WTC11 (cell line): ENCODE measurements around the gene XIRP2. TPM values are rescaled to one million over a fixed set of nuclear protein-coding genes. Genes with fewer than 3 reads are reported as not detected.
A peak's percentile ranks its signal among the peaks of the same experiment; 100 is the strongest.

Experiments used
- ATAC-seq: fragments of 200-7000 bp; cut with Tn5 transposase; 2 replicates; pipeline ENCODE4 v1.10.0; 2021; ENCODE audit warnings: mild to moderate bottlenecking, moderate library complexity
- CTCF ChIA-PET: fragments of 300-600 bp; sonication (Branson Sonifier 250); formaldehyde crosslinking; loops from one replicate; lab custom pipeline; 2021; ENCODE audit warnings: antibody characterized with exemption; lab: Charles Lee
- POLR2A ChIA-PET: fragments of 350-600 bp; sonication (Branson Sonifier 250); formaldehyde crosslinking; loops from one replicate; lab custom pipeline; 2021; ENCODE audit warnings: antibody characterized with exemption; lab: Charles Lee
- DNase-seq: peaks from one replicate; pipeline ENCODE4 v3.0.0; 2021; ENCODE audit warnings: low spot score
- H3K27ac Mint-ChIP-seq: 2 replicates; pipeline ENCODE4 v1.8.0; 2021; ENCODE audit warnings: mixed read lengths
- H3K27me3 Mint-ChIP-seq: 2 replicates; pipeline ENCODE4 v1.8.0; 2021; ENCODE audit warnings: low read depth, mild to moderate bottlenecking, moderate library complexity, mixed read lengths
- H3K36me3 Mint-ChIP-seq: 2 replicates; pipeline ENCODE4 v1.8.0; 2021; ENCODE audit warnings: mixed read lengths
- H3K4me1 Mint-ChIP-seq: 2 replicates; pipeline ENCODE4 v1.8.0; 2022; ENCODE audit warnings: mixed read lengths
- H3K4me3 Mint-ChIP-seq: 2 replicates; pipeline ENCODE4 v1.8.0; 2021; ENCODE audit warnings: mild to moderate bottlenecking, moderate library complexity, mixed read lengths
- H3K9me3 Mint-ChIP-seq: 2 replicates; pipeline ENCODE4 v1.8.0; 2021; ENCODE audit warnings: mixed read lengths
- ATF1 ChIP-seq: sonication (generic); formaldehyde crosslinking; IDR thresholded peaks from 2 replicates; pipeline ENCODE4 v1.8.1; 2023; ENCODE audit warnings: mild to moderate bottlenecking, moderate library complexity, missing genetic modification reagents
- ATF2 ChIP-seq: sonication (generic); formaldehyde crosslinking; IDR thresholded peaks from 2 replicates; pipeline ENCODE4 v1.8.1; 2022; ENCODE audit warnings: low read depth, missing genetic modification reagents, borderline replicate concordance
- CREB1 ChIP-seq: sonication (generic); formaldehyde crosslinking; IDR thresholded peaks from 2 replicates; pipeline ENCODE4 v1.8.0; 2023; ENCODE audit warnings: mild to moderate bottlenecking, missing genetic modification reagents
- CREM ChIP-seq: sonication (generic); formaldehyde crosslinking; IDR thresholded peaks from 2 replicates; pipeline ENCODE4 v1.8.1; 2022; ENCODE audit warnings: mild to moderate bottlenecking, missing genetic modification reagents, moderate library complexity
- FOXK1 ChIP-seq: sonication (generic); formaldehyde crosslinking; IDR thresholded peaks from 2 replicates; pipeline ENCODE4 v1.8.0; 2022; ENCODE audit warnings: mild to moderate bottlenecking, moderate library complexity, missing genetic modification reagents
- IRF2 ChIP-seq: sonication (generic); formaldehyde crosslinking; IDR thresholded peaks from 2 replicates; pipeline ENCODE4 v1.8.0; 2022; ENCODE audit warnings: low read depth, missing genetic modification reagents, borderline replicate concordance
- JAZF1 ChIP-seq: fragments of 250-450 bp; sonication (Bioruptor Pico); IDR thresholded peaks from 2 replicates; pipeline ENCODE4 v1.9.0; 2021; ENCODE audit warnings: moderate library complexity, mild to moderate bottlenecking, inconsistent platforms
- JUN ChIP-seq: sonication (generic); formaldehyde crosslinking; IDR thresholded peaks from 2 replicates; pipeline ENCODE4 v1.8.0; 2023; ENCODE audit warnings: mild to moderate bottlenecking, missing genetic modification reagents
- KAT7 ChIP-seq: sonication (generic); formaldehyde crosslinking; IDR thresholded peaks from 2 replicates; pipeline ENCODE4 v1.8.1; 2023; ENCODE audit warnings: missing genetic modification reagents, mild to moderate bottlenecking, borderline replicate concordance
- MYBL2 ChIP-seq: sonication (generic); formaldehyde crosslinking; IDR thresholded peaks from 2 replicates; pipeline ENCODE4 v1.8.1; 2023; ENCODE audit warnings: mild to moderate bottlenecking, moderate library complexity, missing genetic modification reagents
- RELA ChIP-seq: sonication (generic); formaldehyde crosslinking; IDR thresholded peaks from 2 replicates; pipeline ENCODE4 v1.8.1; 2022; ENCODE audit warnings: missing genetic modification reagents, mild to moderate bottlenecking, borderline replicate concordance
- SMAD3 ChIP-seq: sonication (generic); formaldehyde crosslinking; IDR thresholded peaks from 2 replicates; pipeline ENCODE4 v1.8.0; 2022; ENCODE audit warnings: missing genetic modification reagents, mild to moderate bottlenecking, borderline replicate concordance
- SMAD4 ChIP-seq: sonication (generic); formaldehyde crosslinking; IDR thresholded peaks from 2 replicates; pipeline ENCODE4 v1.8.0; 2022; ENCODE audit warnings: mild to moderate bottlenecking, missing genetic modification reagents
- SP1 ChIP-seq: sonication (generic); formaldehyde crosslinking; conservative IDR thresholded peaks from 2 replicates; pipeline ENCODE4 v1.8.1; 2022; ENCODE audit warnings: missing genetic modification reagents
- TEAD1 ChIP-seq: sonication (generic); formaldehyde crosslinking; IDR thresholded peaks from 2 replicates; pipeline ENCODE4 v1.8.0; 2022; ENCODE audit warnings: mild to moderate bottlenecking, missing genetic modification reagents
- ZNF219 ChIP-seq: sonication (generic); formaldehyde crosslinking; IDR thresholded peaks from 2 replicates; pipeline ENCODE4 v1.8.0; 2023; ENCODE audit warnings: missing genetic modification reagents, mild to moderate bottlenecking, borderline replicate concordance
- ZNF281 ChIP-seq: sonication (generic); formaldehyde crosslinking; IDR thresholded peaks from 2 replicates; pipeline ENCODE4 v1.8.0; 2023; ENCODE audit warnings: mild to moderate bottlenecking, missing genetic modification reagents
- ZNF512 ChIP-seq: sonication (generic); formaldehyde crosslinking; IDR thresholded peaks from 2 replicates; pipeline ENCODE4 v1.8.1; 2022; ENCODE audit warnings: missing genetic modification reagents, borderline replicate concordance
- ZNF671 ChIP-seq: fragments of 250-450 bp; sonication (Bioruptor Pico); IDR thresholded peaks from 2 replicates; pipeline ENCODE4 v1.8.0; 2021; ENCODE audit warnings: mild to moderate bottlenecking
- total RNA-seq: library from RNA; stranded (reverse); gene quantifications from 3 replicates; pipeline ENCODE4 v1.2.3, GENCODE V29; 2021
- TF ChIP-seq, protein P1 (sequence below): sonication (generic); formaldehyde crosslinking; IDR thresholded peaks from 2 replicates; pipeline ENCODE4 v1.8.0; 2022; ENCODE audit warnings: mild to moderate bottlenecking, missing genetic modification reagents
- TF ChIP-seq, protein P2 (sequence below): sonication (generic); formaldehyde crosslinking; IDR thresholded peaks from 2 replicates; pipeline ENCODE4 v1.8.1; 2023; ENCODE audit warnings: mild to moderate bottlenecking, moderate library complexity, missing genetic modification reagents
- TF ChIP-seq, protein P3 (sequence below): fragments of 250-450 bp; sonication (Bioruptor Pico); IDR thresholded peaks from 2 replicates; pipeline ENCODE4 v1.9.0; 2021; ENCODE audit warnings: moderate library complexity, mild to moderate bottlenecking, inconsistent platforms, borderline replicate concordance
- TF ChIP-seq, protein P4 (sequence below): sonication (generic); formaldehyde crosslinking; IDR thresholded peaks from 2 replicates; pipeline ENCODE4 v1.8.1; 2023; ENCODE audit warnings: mild to moderate bottlenecking, missing genetic modification reagents, moderate library complexity
- TF ChIP-seq, protein P5 (sequence below): sonication (generic); formaldehyde crosslinking; IDR thresholded peaks from 2 replicates; pipeline ENCODE4 v1.8.1; 2023; ENCODE audit warnings: mild to moderate bottlenecking, missing genetic modification reagents

XIRP2 gene
- total RNA-seq, 1 experiment from 2014 or later: 0.87 TPM

DNA sequence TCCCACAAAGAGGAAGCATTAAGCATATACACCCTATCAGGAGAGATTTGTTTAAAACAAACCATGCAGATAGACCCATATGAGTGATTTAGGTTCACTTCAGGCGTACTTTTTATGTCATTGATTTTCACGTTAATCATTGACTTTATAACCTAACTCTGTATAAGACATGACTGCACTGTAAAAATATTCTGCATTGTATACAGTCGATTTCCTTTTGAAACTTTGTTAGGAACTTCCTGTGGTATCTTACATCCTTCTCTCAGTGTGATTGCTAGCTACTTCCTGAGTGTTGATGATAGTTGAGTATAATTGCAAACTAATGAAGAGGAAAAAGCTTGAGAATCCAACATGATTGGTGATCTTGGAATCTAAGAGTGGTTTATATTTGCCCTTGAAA, 69.4 kb downstream of the XIRP2 start (continued):
- TF ChIP-seq RELA (CRISPR knock-in tag) (no peak), JUN (no peak), CREM (CRISPR knock-in tag) (no peak), ZNF671 (CRISPR knock-in tag) (no peak), SP1 (CRISPR knock-in tag) (no peak)
- TF ChIP-seq, protein P1, sequence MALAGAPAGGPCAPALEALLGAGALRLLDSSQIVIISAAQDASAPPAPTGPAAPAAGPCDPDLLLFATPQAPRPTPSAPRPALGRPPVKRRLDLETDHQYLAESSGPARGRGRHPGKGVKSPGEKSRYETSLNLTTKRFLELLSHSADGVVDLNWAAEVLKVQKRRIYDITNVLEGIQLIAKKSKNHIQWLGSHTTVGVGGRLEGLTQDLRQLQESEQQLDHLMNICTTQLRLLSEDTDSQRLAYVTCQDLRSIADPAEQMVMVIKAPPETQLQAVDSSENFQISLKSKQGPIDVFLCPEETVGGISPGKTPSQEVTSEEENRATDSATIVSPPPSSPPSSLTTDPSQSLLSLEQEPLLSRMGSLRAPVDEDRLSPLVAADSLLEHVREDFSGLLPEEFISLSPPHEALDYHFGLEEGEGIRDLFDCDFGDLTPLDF (CRISPR knock-in tag): no peak

- ChIA-PET POLR2A (no interaction called here), CTCF (no interaction called here)
- no peak overlapping the region for H3K27ac Mint-ChIP-seq
- peaks cover 5% of the 10 kb centered on the region for H3K9me3 Mint-ChIP-seq
- no peaks in the 10 kb centered on the region for H3K36me3 Mint-ChIP-seq
- no peaks in the 10 kb centered on the region for H3K27me3 Mint-ChIP-seq
- ATAC-seq (peak; percentile 33; the same call in 1 of the 2 replicates), DNase-seq (no peak)
- TF ChIP-seq, protein P2, sequence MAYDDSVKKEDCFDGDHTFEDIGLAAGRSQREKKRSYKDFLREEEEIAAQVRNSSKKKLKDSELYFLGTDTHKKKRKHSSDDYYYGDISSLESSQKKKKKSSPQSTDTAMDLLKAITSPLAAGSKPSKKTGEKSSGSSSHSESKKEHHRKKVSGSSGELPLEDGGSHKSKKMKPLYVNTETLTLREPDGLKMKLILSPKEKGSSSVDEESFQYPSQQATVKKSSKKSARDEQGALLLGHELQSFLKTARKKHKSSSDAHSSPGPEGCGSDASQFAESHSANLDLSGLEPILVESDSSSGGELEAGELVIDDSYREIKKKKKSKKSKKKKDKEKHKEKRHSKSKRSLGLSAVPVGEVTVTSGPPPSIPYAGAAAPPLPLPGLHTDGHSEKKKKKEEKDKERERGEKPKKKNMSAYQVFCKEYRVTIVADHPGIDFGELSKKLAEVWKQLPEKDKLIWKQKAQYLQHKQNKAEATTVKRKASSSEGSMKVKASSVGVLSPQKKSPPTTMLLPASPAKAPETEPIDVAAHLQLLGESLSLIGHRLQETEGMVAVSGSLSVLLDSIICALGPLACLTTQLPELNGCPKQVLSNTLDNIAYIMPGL: no peak
- TF ChIP-seq JAZF1: no peak
- TF ChIP-seq ATF2: no peak
- TF ChIP-seq KAT7 (CRISPR knock-in tag): no peak
- no peak for TF ChIP-seq ZNF219 (CRISPR knock-in tag)
- TF ChIP-seq, protein P3, sequence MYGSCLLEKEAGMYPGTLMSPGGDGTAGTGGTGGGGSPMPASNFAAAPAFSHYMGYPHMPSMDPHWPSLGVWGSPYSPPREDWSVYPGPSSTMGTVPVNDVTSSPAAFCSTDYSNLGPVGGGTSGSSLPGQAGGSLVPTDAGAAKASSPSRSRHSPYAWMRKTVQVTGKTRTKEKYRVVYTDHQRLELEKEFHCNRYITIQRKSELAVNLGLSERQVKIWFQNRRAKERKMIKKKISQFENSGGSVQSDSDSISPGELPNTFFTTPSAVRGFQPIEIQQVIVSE (CRISPR knock-in tag): no peak
- no peak for TF ChIP-seq FOXK1 (CRISPR knock-in tag)
- no peak for TF ChIP-seq IRF2 (CRISPR knock-in tag)
- no peak for TF ChIP-seq CREB1 (CRISPR knock-in tag)
- TF ChIP-seq TEAD1 (CRISPR knock-in tag): no peak
- no peak for TF ChIP-seq ZNF281 (CRISPR knock-in tag)
- TF ChIP-seq MYBL2: no peak
- TF ChIP-seq, protein P4, sequence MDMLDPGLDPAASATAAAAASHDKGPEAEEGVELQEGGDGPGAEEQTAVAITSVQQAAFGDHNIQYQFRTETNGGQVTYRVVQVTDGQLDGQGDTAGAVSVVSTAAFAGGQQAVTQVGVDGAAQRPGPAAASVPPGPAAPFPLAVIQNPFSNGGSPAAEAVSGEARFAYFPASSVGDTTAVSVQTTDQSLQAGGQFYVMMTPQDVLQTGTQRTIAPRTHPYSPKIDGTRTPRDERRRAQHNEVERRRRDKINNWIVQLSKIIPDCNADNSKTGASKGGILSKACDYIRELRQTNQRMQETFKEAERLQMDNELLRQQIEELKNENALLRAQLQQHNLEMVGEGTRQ (CRISPR knock-in tag): no peak
- TF ChIP-seq SMAD3 (CRISPR knock-in tag): no peak
- TF ChIP-seq, protein P5, sequence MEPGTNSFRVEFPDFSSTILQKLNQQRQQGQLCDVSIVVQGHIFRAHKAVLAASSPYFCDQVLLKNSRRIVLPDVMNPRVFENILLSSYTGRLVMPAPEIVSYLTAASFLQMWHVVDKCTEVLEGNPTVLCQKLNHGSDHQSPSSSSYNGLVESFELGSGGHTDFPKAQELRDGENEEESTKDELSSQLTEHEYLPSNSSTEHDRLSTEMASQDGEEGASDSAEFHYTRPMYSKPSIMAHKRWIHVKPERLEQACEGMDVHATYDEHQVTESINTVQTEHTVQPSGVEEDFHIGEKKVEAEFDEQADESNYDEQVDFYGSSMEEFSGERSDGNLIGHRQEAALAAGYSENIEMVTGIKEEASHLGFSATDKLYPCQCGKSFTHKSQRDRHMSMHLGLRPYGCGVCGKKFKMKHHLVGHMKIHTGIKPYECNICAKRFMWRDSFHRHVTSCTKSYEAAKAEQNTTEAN (CRISPR knock-in tag): no peak
- no peak for TF ChIP-seq SMAD4 (CRISPR knock-in tag)
- TF ChIP-seq ZNF512 (CRISPR knock-in tag): no peak
- no peak for TF ChIP-seq ATF1
- H3K4me1 Mint-ChIP-seq: peaks cover 38% of the 10 kb centered on the region
- no peak overlapping the region for H3K4me3 Mint-ChIP-seq
These were observed 70.8 kb downstream of the XIRP2 start for GRCh38 chr2:166958986-166959481.
